ENCODE results near the gene BRINP3. TPM values are rescaled to one million over a fixed set of nuclear protein-coding genes. Genes with fewer than 3 reads are reported as not detected.

The BRINP3 gene
- polyA plus RNA-seq, 1 donor, result 4.6 TPM

GRCh38 chr1:190102757-190103326 is 374.8 kb downstream of the BRINP3 start:
- no peak for DNase-seq

- DNase-seq, result peak; percentile 18
Measured at GRCh38 chr1:190101756-190102155, 375.9 kb downstream of the BRINP3 start.

DNA sequence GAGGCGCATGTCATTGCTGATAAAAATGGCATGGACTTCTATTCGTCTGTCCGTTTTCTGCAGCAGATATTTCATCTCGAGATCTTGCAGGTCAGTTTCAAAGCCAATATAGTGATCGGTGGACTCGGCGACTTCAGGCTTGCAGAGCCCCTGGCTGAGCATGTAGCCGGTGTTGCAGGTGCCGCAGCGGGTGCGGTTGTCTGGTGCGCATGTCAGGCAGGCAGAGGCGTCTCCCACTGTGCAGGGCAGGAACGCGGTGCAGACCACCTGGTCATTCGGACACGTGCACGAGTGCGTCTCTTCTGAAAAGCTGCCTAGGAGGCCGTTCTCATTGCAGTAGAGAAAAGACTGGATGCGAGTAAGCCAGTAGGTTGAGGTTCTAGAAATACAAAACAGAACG is 378.9 kb downstream of the BRINP3 start:
- DNase-seq, result no peak

GRCh38 chr1:190098107-190098506 is 379.6 kb downstream of the BRINP3 start:
- no peak for DNase-seq

DNA sequence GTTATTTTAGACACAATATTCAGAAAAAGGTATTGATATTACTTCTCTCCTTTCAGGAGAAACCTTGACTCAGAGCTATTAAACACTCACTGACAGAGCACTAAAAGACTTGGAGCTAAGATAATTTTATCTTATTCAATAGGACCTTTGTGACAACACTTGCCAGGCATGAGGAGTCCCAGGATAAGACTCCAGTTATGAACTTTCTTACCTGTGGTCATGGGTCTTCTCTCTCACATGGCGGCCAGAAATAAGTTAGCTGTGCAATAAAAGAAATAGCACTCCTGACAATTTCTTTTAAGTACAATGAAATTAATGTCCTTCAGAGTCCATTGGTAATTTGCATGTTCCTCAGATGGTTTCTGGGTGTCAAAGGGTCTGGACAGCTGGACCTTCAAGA is 382.1 kb downstream of the BRINP3 start:
- no peak for DNase-seq

GRCh38 chr1:190084552-190084951 is 393.1 kb downstream of the BRINP3 start:
- DNase-seq, result no peak

GRCh38 chr1:190068304-190068703 is 409.4 kb downstream of the BRINP3 start:
- DNase-seq, result no peak

DNA sequence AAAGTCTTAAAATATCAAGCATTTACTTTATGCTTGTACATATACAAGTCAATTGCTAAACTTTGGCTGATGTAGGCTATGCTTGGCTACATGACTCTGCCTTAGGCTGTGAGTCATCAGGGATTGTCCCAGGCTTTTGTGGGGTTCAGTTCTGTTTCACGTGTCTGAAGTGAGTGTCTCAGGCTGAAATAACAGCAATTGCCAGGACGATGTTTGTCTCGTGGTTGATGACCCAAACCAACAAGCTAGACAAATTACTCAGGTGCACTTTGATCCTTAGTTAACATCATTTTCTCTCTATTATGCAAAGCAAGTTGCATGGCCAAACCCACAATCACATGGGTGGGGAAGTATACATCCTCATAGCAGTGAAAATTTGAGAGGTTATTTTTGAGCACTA is 410.1 kb downstream of the BRINP3 start:
- DNase-seq, result no peak

DNA sequence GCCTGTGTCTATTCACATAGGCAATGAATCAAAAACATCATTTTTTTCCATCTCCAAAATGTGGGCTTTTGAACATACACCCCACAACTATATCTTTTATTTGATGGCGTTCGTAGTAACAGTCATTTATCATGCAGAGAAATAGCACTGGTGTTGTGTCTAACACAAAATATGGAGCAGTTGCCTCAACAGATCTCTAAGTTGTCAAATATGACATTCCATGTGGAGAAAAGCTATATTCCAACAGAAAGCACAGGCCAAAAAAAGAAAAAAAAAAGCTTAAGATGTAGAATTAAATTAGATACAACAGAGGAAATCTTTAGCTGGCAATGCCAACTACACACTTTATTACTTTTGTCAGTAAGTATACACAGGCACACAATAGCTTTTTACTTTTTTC is 411.7 kb downstream of the BRINP3 start:
- DNase-seq, result no peak

DNA sequence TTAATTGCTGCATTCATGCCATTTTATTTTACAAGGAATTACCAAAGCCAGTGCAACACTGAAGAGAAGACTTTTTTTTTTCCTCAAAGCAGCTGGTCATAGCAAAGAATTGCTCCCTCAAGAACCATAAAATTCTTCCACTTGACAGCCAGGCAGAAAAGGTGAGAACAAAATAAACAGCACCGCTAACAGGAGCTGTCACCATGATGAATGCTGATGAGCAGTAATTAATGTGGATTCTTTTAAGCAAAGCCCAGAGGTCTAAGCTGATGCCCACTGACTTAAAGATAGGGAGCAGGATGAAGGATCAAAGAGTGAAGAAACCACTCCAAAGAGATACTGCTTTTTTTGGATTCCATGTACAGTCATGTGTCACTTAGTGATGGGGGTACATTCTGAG is 428.4 kb downstream of the BRINP3 start:
- DNase-seq, result no peak

Data from hindlimb muscle (tissue), 1 donor.